HEK293 (cell line): ENCODE measurements around the gene DPY19L3.

Experiments used
- CTCF ChIA-PET: fragments of 350-600 bp; formaldehyde crosslinking; extraction: SDS; loops from one replicate; lab custom pipeline; 2021; ENCODE audit warnings: antibody characterized with exemption; lab: Yijun Ruan, JAX
- POLR2A ChIA-PET: fragments of 300-600 bp; formaldehyde crosslinking; extraction: SDS; loops from one replicate; lab custom pipeline; 2020; ENCODE audit warnings: antibody characterized with exemption, inconsistent platforms; lab: Yijun Ruan, JAX
- H3K27ac ChIP-seq: fragments of 200-500 bp; sonication (Bioruptor generic); 2 replicates; pipeline ENCODE4 v1.5.1; 2014; ENCODE audit warnings: low read depth, low read length, control low read depth, inconsistent platforms; ENCODE audit errors: extremely low read depth
- H3K36me3 ChIP-seq, 2 experiments: fragments of 200-500 bp in 1 of 2; sonication (Bioruptor generic) in 1 of 2; 1 replicate in 1 of 2; 2 replicates in 1 of 2; pipeline ENCODE4 v1.5.1; 2014 to 2017; ENCODE audit warnings: inconsistent platforms in 2 of 2, low read length in 2 of 2; ENCODE audit not compliant: control insufficient read depth in 2 of 2, insufficient read depth in 1 of 2
- H3K4me1 ChIP-seq: fragments of 200-500 bp; sonication (Bioruptor generic); 2 replicates; pipeline ENCODE4 v1.5.1; 2014; ENCODE audit warnings: mild to moderate bottlenecking, low read length, inconsistent platforms; ENCODE audit not compliant: control insufficient read depth, insufficient read depth
- H3K4me3 ChIP-seq: 2 replicates; pipeline ENCODE4 v1.5.1; 2011; ENCODE audit warnings: low read depth, mild to moderate bottlenecking, control low read depth, low read length, moderate library complexity
- H3K9me3 ChIP-seq: fragments of 200-500 bp; sonication (Bioruptor generic); 2 replicates; pipeline ENCODE4 v1.5.1; 2014; ENCODE audit warnings: low read depth, low read length, inconsistent platforms; ENCODE audit not compliant: control insufficient read depth, insufficient read depth
- HOXA7 ChIP-seq: sonication (generic); formaldehyde crosslinking; IDR thresholded peaks from 2 replicates; pipeline ENCODE4 v1.8.1; 2022; ENCODE audit warnings: missing genetic modification reagents, borderline replicate concordance
- KLF9 ChIP-seq: fragments of 450-650 bp; formaldehyde crosslinking; IDR thresholded peaks from 2 replicates; pipeline ENCODE4 v1.5.1; 2016; ENCODE audit warnings: missing biosample characterization, missing genetic modification characterization, low read depth
- MEIS1 ChIP-seq: sonication (generic); formaldehyde crosslinking; IDR thresholded peaks from 2 replicates; pipeline ENCODE4 v1.8.1; 2022; ENCODE audit warnings: missing genetic modification reagents, mild to moderate bottlenecking, borderline replicate concordance
- OVOL3 ChIP-seq: fragments of 450-650 bp; formaldehyde crosslinking; IDR thresholded peaks from 2 replicates; pipeline ENCODE4 v1.5.1; 2016; ENCODE audit warnings: missing biosample characterization, missing genetic modification characterization
- PATZ1 ChIP-seq: fragments of 450-650 bp; formaldehyde crosslinking; IDR thresholded peaks from 2 replicates; pipeline ENCODE4 v1.5.1; 2016; ENCODE audit warnings: missing biosample characterization, missing genetic modification characterization
- PBX3 ChIP-seq: sonication (generic); formaldehyde crosslinking; IDR thresholded peaks from 2 replicates; pipeline ENCODE4 v1.8.1; 2022; ENCODE audit warnings: mild to moderate bottlenecking, moderate library complexity, missing genetic modification reagents
- REPIN1 ChIP-seq: fragments of 450-650 bp; formaldehyde crosslinking; IDR thresholded peaks from 2 replicates; pipeline ENCODE4 v1.5.1; 2017; ENCODE audit warnings: missing biosample characterization, missing genetic modification characterization, low read depth
- SCRT2 ChIP-seq: fragments of 450-650 bp; formaldehyde crosslinking; IDR thresholded peaks from 2 replicates; pipeline ENCODE4 v1.5.1; 2016; ENCODE audit warnings: missing biosample characterization, missing genetic modification characterization
- YY1 ChIP-seq: fragments of 450-650 bp; formaldehyde crosslinking; IDR thresholded peaks from 2 replicates; pipeline ENCODE4 v1.5.1; 2018; ENCODE audit warnings: missing biosample characterization, missing genetic modification characterization
- ZBTB17 ChIP-seq: fragments of 450-650 bp; formaldehyde crosslinking; IDR thresholded peaks from 2 replicates; pipeline ENCODE4 v1.5.1; 2016; ENCODE audit warnings: missing biosample characterization, missing genetic modification characterization
- ZBTB20 ChIP-seq: fragments of 450-650 bp; formaldehyde crosslinking; IDR thresholded peaks from 2 replicates; pipeline ENCODE4 v1.5.1; 2016; ENCODE audit warnings: missing biosample characterization, missing genetic modification characterization
- ZBTB8A ChIP-seq: fragments of 450-650 bp; formaldehyde crosslinking; IDR thresholded peaks from 2 replicates; pipeline ENCODE4 v1.5.1; 2016; ENCODE audit warnings: missing biosample characterization, missing genetic modification characterization
- ZFHX2 ChIP-seq: fragments of 450-650 bp; formaldehyde crosslinking; conservative IDR thresholded peaks from 2 replicates; pipeline ENCODE4 v1.5.1; 2016; ENCODE audit warnings: missing biosample characterization, missing genetic modification characterization
- ZNF155 ChIP-seq: fragments of 450-650 bp; formaldehyde crosslinking; IDR thresholded peaks from 2 replicates; pipeline ENCODE4 v1.5.1; 2016; ENCODE audit warnings: missing biosample characterization, missing genetic modification characterization
- ZNF174 ChIP-seq: fragments of 450-650 bp; formaldehyde crosslinking; IDR thresholded peaks from 2 replicates; pipeline ENCODE4 v1.5.0; 2017; ENCODE audit warnings: missing biosample characterization, mild to moderate bottlenecking, missing genetic modification characterization
- ZNF202 ChIP-seq: fragments of 450-650 bp; formaldehyde crosslinking; IDR thresholded peaks from 2 replicates; pipeline ENCODE4 v1.5.1; 2016; ENCODE audit warnings: missing biosample characterization, missing genetic modification characterization, borderline replicate concordance
- ZNF211 ChIP-seq: fragments of 450-650 bp; formaldehyde crosslinking; IDR thresholded peaks from 2 replicates; pipeline ENCODE4 v1.5.1; 2016; ENCODE audit warnings: low read depth, missing biosample characterization, missing genetic modification characterization
- ZNF354C ChIP-seq: fragments of 450-650 bp; formaldehyde crosslinking; IDR thresholded peaks from 2 replicates; pipeline ENCODE4 v1.5.1; 2016; ENCODE audit warnings: missing biosample characterization, missing genetic modification characterization, low read depth, borderline replicate concordance
- ZNF37A ChIP-seq: fragments of 450-650 bp; IDR thresholded peaks from 2 replicates; pipeline ENCODE4 v1.5.1; 2018; ENCODE audit warnings: missing biosample characterization, missing genetic modification characterization
- ZNF449 ChIP-seq: fragments of 450-650 bp; formaldehyde crosslinking; IDR thresholded peaks from 2 replicates; pipeline ENCODE4 v1.5.1; 2017; ENCODE audit warnings: missing biosample characterization, mild to moderate bottlenecking, missing genetic modification characterization, moderate library complexity
- ZNF518A ChIP-seq: fragments of 450-650 bp; formaldehyde crosslinking; conservative IDR thresholded peaks from 2 replicates; pipeline ENCODE4 v1.5.1; 2016; ENCODE audit warnings: low read depth, missing biosample characterization, missing genetic modification characterization
- ZNF600 ChIP-seq: fragments of 450-650 bp; formaldehyde crosslinking; IDR thresholded peaks from 2 replicates; pipeline ENCODE4 v1.5.1; 2016; ENCODE audit warnings: missing biosample characterization, missing genetic modification characterization
- ZNF747 ChIP-seq: fragments of 450-650 bp; formaldehyde crosslinking; IDR thresholded peaks from 2 replicates; pipeline ENCODE4 v1.5.1; 2016; ENCODE audit warnings: missing biosample characterization, missing genetic modification characterization

DPY19L3 gene

GRCh38 chr19:32373585-32374295, 31.8 kb upstream of the DPY19L3 start:
- H3K36me3 ChIP-seq = peaks cover 58 to 75% of the 10 kb centered on the region in 2 experiments
- ChIA-PET POLR2A (interaction anchor here (0.9 to 1.9 kb wide), 5 partner anchors 11 to 43 kb away, joined by 3 to 24 read pairs (median 4); partner anchors contain the start of genes DPY19L3 and ZNF507), CTCF (interaction anchor here (0.7 to 4.5 kb wide), 6 partner anchors 14 to 1704 kb away, joined by 3 to 17 read pairs (median 4); no protein-coding TSS in a partner anchor)
- H3K4me3 ChIP-seq = no peak overlapping the region
- H3K27ac ChIP-seq = peak overlapping the region; percentile 47
- H3K4me1 ChIP-seq = peaks cover 18% of the 10 kb centered on the region
- peaks cover 3% of the 10 kb centered on the region for H3K9me3 ChIP-seq
- TF ChIP-seq ZNF37A (0 out of 2 replicates have a peak, but pooled peaks have one; percentile 24), ZNF202 (no peak), ZNF449 (tag by site-specific recombination) (peak; percentile 77), ZNF155 (tag by site-specific recombination) (peak; percentile 33; the same call in 1 of the 2 replicates), REPIN1 (tag by site-specific recombination) (peak; percentile 17; the same call in 1 of the 2 replicates), YY1 (tag by site-specific recombination) (no peak), ZBTB8A (tag by site-specific recombination) (no peak), ZBTB20 (tag by site-specific recombination) (peak; percentile 34; the same call in 1 of the 2 replicates), ZNF354C (tag by site-specific recombination) (no peak), SCRT2 (tag by site-specific recombination) (peak; percentile 69; the same call in 1 of the 2 replicates), PBX3 (CRISPR knock-in tag) (no peak), MEIS1 (CRISPR knock-in tag) (no peak), HOXA7 (CRISPR knock-in tag) (no peak), ZNF747 (tag by site-specific recombination) (no peak), ZFHX2 (no peak), ZNF211 (0 out of 2 replicates have a peak, but pooled peaks have one; percentile 30), OVOL3 (tag by site-specific recombination) (no peak; the same call in 1 of the 2 replicates), ZNF600 (tag by site-specific recombination) (peak; percentile 100), ZBTB17 (peak; percentile 94), ZNF518A (tag by site-specific recombination) (peak; percentile 56), KLF9 (0 out of 2 replicates have a peak, but pooled peaks have one; percentile 37), PATZ1 (peak; percentile 64; the same call in 1 of the 2 replicates), ZNF174 (no peak; the same call in 1 of the 2 replicates)
